Vagina (tissue), 2 donors: ENCODE results near the gene TMC8. TPM values are rescaled to one million over a fixed set of nuclear protein-coding genes. Genes with fewer than 3 reads are reported as not detected.
A peak's percentile ranks its signal among the peaks of the same experiment; 100 is the strongest.
"Not testable (repeated sequence)": the region's sequence is repeated elsewhere in the genome, so short reads cannot be mapped to it uniquely, and the experiment has no call there.

Experiments
- DNase-seq, 2 donors: peaks; one replicate each; pipeline ENCODE4 v3.0.0-alpha.2; 2017; ENCODE audit errors: extremely low spot score in 2 of 2
- H3K27ac ChIP-seq: fragments of 200-600 bp; sonication (generic); one replicate; pipeline ENCODE4 v1.5.1; 2019
- H3K27me3 ChIP-seq: fragments of 200-600 bp; sonication (generic); one replicate; pipeline ENCODE4 v1.5.1; 2019
- H3K36me3 ChIP-seq, 2 donors: fragments of 200-600 bp; sonication (generic); one replicate each; pipeline ENCODE4 v1.5.1; 2017 to 2019
- H3K4me1 ChIP-seq: fragments of 200-600 bp; sonication (generic); one replicate; pipeline ENCODE4 v1.5.1; 2019
- H3K4me3 ChIP-seq, 2 donors: fragments of 200-600 bp; sonication (generic); 1 replicate in 1 of 2; 2 replicates in 1 of 2; pipeline ENCODE4 v1.5.1; 2016 to 2019
- H3K9me3 ChIP-seq: fragments of 200-600 bp; sonication (generic); one replicate; pipeline ENCODE4 v1.5.1; 2019
- POLR2A ChIP-seq, 2 donors: fragments of 450-650 bp; IDR thresholded peaks; one replicate each; pipeline ENCODE4 v1.6.1; 2017; ENCODE audit warnings: antibody characterized with exemption in 2 of 2, mild to moderate bottlenecking in 2 of 2, moderate library complexity in 2 of 2
- POLR2AphosphoS5 ChIP-seq, 2 donors: sonication (generic); formaldehyde crosslinking; IDR thresholded peaks; one replicate each; pipeline ENCODE4 v1.9.0; 2017; ENCODE audit warnings: antibody characterized with exemption in 2 of 2, mild to moderate bottlenecking in 2 of 2, low read depth in 1 of 2; ENCODE audit not compliant: insufficient read depth in 1 of 2
- intact Hi-C: fragments of 100-400 bp; cut with DNase I; formaldehyde crosslinking; loops from one replicate; pipeline ENCODE4 v1.15.1; 2023
- total RNA-seq: library from RNA; depleted of rRNA; stranded (reverse); fragments of >200 nt; gene quantifications from one replicate; pipeline ENCODE4 v1.2.3, GENCODE V29; 2016
- TF ChIP-seq, protein P1 (sequence below), 3 experiments: fragments of 450-650 bp in 2 of 3; fragments of 200-600 bp in 1 of 3; sonication (generic) in 1 of 3; IDR thresholded peaks; one replicate each; pipeline ENCODE4 v1.5.1; 2017 to 2019; ENCODE audit warnings: antibody characterized with exemption in 3 of 3, mild to moderate bottlenecking in 2 of 3, moderate library complexity in 2 of 3

TMC8 gene
- total RNA-seq, 1 donor from 2014 or later: 24.6 TPM

DNA sequence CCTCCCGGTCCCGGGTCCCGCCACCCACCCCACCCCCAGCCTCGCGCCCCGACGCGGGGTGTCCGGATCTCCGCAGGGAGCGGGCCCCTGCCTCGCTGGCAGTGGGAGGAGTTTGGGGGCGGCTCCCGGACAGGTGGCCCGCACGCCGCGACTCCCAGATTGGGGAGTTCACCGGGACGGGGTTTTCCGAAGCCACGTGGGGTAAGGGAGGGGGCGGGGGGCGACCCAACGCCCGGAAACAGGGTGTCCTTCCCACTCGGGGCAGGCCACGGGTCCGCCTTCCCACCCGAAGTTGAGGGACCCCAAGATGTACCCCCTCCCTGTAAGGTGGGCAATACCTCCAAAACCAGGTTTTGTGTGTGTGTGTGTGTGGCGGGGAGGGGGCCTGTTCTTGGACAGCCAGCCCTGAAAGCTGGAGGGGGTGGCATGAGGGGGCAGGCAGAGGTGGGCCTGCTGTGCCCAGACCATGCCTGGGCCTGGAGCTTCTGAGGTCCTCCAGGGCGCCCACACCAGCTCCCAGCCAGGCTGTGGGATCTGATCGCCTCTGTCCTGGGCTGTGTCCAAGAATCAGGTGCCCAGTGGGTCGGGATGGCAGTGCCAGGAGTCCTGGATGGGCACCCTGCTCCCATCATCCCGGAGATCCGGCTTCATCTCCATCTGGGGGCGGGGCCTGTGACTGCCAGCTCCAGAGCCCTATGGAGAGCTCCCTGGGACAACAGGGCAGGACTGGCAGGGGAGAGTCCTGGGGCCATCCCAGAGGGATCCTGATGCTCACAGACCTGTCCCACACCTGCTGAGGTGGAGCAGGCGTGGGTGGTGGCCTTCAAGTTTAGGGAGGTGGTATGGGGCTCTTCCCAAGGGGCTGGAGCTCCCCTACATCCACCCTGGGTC, 38.6 kb downstream of the TMC8 start:
- H3K27me3 ChIP-seq: no peaks in the 10 kb centered on the region
- no peak for DNase-seq
- H3K4me1 ChIP-seq: peaks cover 49% of the 10 kb centered on the region
- H3K9me3 ChIP-seq: no peaks in the 10 kb centered on the region
- peak overlapping the region; percentile 88 for H3K27ac ChIP-seq
- peak overlapping the region; percentile 80 to 88 for H3K4me3 ChIP-seq
- intact Hi-C loops: no loop called here
- no peaks in the 10 kb centered on the region for H3K36me3 ChIP-seq
- TF ChIP-seq POLR2AphosphoS5 (IDR thresholded peaks at IDR 0.05; ENCODE audit: insufficient read depth in 1 of 2, low read depth in 1 of 2): no peak
- TF ChIP-seq, protein P1, sequence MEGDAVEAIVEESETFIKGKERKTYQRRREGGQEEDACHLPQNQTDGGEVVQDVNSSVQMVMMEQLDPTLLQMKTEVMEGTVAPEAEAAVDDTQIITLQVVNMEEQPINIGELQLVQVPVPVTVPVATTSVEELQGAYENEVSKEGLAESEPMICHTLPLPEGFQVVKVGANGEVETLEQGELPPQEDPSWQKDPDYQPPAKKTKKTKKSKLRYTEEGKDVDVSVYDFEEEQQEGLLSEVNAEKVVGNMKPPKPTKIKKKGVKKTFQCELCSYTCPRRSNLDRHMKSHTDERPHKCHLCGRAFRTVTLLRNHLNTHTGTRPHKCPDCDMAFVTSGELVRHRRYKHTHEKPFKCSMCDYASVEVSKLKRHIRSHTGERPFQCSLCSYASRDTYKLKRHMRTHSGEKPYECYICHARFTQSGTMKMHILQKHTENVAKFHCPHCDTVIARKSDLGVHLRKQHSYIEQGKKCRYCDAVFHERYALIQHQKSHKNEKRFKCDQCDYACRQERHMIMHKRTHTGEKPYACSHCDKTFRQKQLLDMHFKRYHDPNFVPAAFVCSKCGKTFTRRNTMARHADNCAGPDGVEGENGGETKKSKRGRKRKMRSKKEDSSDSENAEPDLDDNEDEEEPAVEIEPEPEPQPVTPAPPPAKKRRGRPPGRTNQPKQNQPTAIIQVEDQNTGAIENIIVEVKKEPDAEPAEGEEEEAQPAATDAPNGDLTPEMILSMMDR (IDR thresholded peaks at IDR 0.05): no peak
- no peak for TF ChIP-seq POLR2A (IDR thresholded peaks at IDR 0.05)

DNA sequence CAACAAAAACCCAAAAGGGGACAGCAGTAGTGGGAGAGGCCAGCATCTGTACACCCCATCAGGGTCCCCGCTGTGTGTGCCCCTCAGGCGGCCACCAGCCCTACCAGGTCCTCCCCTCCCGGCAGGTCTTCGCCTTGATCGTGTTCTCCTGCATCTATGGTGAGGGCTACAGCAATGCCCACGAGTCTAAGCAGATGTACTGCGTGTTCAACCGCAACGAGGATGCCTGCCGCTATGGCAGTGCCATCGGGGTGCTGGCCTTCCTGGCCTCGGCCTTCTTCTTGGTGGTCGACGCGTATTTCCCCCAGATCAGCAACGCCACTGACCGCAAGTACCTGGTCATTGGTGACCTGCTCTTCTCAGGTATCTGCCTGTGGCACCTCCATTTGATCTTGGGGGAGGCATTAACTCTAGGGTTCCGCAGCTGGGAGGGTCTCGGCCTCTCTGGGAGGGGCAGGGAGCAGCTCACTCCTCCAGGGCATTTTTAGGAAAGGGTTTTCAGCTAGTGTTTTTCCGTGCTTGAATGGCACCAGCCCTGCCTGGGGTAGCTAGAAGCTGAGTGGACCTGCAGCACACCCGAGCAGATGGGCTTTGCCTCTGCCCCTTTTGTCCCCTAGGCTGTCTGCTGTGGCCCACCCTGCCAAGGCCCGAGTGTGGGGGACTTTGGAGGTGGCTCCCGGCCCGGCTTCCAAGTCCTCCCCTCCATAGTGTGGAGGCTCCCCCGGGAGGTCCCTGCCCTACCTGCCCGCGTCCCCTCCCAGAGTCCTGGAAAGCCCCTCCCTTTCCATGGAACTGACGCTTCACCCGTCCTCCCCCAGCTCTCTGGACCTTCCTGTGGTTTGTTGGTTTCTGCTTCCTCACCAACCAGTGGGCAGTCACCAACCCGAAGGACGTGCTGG, 40.4 kb downstream of the TMC8 start:
- H3K36me3 ChIP-seq: no peaks in the 10 kb centered on the region
- no peaks in the 10 kb centered on the region for H3K27me3 ChIP-seq
- H3K27ac ChIP-seq: no peak overlapping the region
- TF ChIP-seq, protein P1 (IDR thresholded peaks at IDR 0.05): no peak
- no peak for TF ChIP-seq POLR2AphosphoS5 (IDR thresholded peaks at IDR 0.05; ENCODE audit: insufficient read depth in 1 of 2, low read depth in 1 of 2)
- TF ChIP-seq POLR2A (IDR thresholded peaks at IDR 0.05): no peak
- H3K4me3 ChIP-seq: no peak overlapping the region
- intact Hi-C loops: no loop called here
- no peak for DNase-seq
- H3K9me3 ChIP-seq: no peaks in the 10 kb centered on the region
- H3K4me1 ChIP-seq: peaks cover 67% of the 10 kb centered on the region

DNA sequence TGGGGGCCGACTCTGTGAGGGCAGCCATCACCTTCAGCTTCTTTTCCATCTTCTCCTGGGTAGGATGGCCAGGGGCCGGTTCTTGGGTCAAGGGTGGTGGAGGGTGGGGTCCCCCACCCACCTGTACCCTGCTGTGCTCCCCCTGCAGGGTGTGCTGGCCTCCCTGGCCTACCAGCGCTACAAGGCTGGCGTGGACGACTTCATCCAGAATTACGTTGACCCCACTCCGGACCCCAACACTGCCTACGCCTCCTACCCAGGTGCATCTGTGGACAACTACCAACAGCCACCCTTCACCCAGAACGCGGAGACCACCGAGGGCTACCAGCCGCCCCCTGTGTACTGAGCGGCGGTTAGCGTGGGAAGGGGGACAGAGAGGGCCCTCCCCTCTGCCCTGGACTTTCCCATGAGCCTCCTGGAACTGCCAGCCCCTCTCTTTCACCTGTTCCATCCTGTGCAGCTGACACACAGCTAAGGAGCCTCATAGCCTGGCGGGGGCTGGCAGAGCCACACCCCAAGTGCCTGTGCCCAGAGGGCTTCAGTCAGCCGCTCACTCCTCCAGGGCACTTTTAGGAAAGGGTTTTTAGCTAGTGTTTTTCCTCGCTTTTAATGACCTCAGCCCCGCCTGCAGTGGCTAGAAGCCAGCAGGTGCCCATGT, 41.1 kb downstream of the TMC8 start:
- H3K36me3 ChIP-seq, intact Hi-C loops, H3K9me3 ChIP-seq, DNase-seq, H3K27me3 ChIP-seq, H3K4me3 ChIP-seq: not testable (repeated sequence)
- Histone ChIP-seq H3K4me1 (peaks cover 75% of the 10 kb centered on the region), H3K27ac (peak overlapping the region; percentile 79)

DNA sequence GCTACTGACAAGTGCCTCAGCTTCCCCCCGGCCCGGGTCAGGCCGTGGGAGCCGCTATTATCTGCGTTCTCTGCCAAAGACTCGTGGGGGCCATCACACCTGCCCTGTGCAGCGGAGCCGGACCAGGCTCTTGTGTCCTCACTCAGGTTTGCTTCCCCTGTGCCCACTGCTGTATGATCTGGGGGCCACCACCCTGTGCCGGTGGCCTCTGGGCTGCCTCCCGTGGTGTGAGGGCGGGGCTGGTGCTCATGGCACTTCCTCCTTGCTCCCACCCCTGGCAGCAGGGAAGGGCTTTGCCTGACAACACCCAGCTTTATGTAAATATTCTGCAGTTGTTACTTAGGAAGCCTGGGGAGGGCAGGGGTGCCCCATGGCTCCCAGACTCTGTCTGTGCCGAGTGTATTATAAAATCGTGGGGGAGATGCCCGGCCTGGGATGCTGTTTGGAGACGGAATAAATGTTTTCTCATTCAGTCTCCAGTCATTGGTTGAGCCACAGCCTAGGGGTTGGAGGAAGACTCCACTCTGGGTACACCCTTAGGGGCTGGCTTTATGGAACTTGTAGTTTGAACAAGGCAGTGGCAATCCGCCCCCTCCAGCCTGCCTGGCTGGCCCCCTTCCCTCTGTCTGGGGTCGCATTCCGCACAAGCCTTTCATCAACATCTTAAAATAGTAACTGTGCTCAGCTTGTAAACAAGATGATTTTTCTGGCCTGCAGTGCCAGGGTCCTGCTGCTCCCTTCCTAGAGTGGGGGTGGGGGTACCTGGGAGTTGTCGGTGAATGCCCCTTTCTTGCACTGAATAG, 41.9 kb downstream of the TMC8 start:
- no peak overlapping the region for H3K4me3 ChIP-seq
- H3K27me3 ChIP-seq: no peaks in the 10 kb centered on the region
- H3K4me1 ChIP-seq: peaks cover 79% of the 10 kb centered on the region
- intact Hi-C loops: no loop called here
- H3K27ac ChIP-seq: peak overlapping the region; percentile 79
- no peak for DNase-seq
- H3K9me3 ChIP-seq: no peaks in the 10 kb centered on the region
- TF ChIP-seq, protein P1 (IDR thresholded peaks at IDR 0.05): no peak
- TF ChIP-seq POLR2AphosphoS5 (IDR thresholded peaks at IDR 0.05; ENCODE audit: insufficient read depth in 1 of 2, low read depth in 1 of 2) (no peak), POLR2A (IDR thresholded peaks at IDR 0.05) (no peak)
- no peaks in the 10 kb centered on the region for H3K36me3 ChIP-seq
